SK-N-DZ (cell line): Measurements from ENCODE around the gene ZACN. TPM values are rescaled to one million over a fixed set of nuclear protein-coding genes. Genes with fewer than 3 reads are reported as not detected.
"Not testable (repeated sequence)": the region's sequence is repeated elsewhere in the genome, so short reads cannot be mapped to it uniquely, and the experiment has no call there.

Experiments used
- DNase-seq: peaks from one replicate; pipeline ENCODE4 v3.0.0-alpha.2; 2015; ENCODE audit warnings: low spot score
- polyA plus RNA-seq, 2 experiments: library from polyadenylated mRNA; depleted of rRNA; stranded (reverse); fragments of >200 nt; gene quantifications; 2 replicates each; pipeline ENCODE4 v1.2.3, GENCODE V29; 2014

Gene ZACN
- polyA plus RNA-seq (2014; cell fraction: cytosol; rRNA removed), result not detected in 2 replicates
- 0.17 and 1.3 TPM in 2 replicates for polyA plus RNA-seq (2014; cell fraction: nucleus; rRNA removed)

DNA sequence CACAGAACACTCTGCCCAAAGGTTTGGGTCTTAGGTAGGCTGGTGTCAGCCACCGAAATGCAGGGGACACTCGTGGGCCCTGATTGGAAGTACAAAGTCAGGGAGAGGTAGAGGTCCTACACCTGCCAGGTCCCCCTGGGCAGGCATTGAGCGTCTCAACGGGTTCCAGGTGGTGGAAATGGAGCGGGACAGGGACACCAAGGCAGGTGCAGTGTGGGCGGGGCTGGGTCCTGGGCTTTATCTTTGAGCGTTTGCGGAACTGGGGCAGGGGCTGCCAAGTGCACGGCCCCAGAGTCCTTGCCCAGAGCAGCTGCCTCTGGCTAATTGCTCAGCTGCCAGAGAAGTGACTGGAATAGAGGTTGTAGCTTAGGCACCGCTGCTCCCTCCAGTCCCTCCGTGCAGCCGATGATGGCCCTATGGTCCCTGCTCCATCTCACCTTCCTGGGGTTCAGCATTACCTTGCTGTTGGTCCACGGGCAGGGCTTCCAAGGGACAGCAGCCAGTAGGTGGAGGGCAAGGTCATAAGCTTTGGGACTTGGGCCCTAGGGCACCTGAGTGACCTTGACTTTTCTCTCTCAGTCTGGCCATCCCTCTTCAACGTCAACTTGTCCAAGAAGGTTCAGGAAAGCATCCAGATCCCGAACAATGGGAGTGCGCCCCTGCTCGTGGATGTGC, at the start of gene ZACN:
TSS of gene ZACN (plus strand) at position 323 of the 675 bp plus-strand sequence. CDS start at position 406, 83 bp downstream.
- DNase-seq, result no peak

DNA sequence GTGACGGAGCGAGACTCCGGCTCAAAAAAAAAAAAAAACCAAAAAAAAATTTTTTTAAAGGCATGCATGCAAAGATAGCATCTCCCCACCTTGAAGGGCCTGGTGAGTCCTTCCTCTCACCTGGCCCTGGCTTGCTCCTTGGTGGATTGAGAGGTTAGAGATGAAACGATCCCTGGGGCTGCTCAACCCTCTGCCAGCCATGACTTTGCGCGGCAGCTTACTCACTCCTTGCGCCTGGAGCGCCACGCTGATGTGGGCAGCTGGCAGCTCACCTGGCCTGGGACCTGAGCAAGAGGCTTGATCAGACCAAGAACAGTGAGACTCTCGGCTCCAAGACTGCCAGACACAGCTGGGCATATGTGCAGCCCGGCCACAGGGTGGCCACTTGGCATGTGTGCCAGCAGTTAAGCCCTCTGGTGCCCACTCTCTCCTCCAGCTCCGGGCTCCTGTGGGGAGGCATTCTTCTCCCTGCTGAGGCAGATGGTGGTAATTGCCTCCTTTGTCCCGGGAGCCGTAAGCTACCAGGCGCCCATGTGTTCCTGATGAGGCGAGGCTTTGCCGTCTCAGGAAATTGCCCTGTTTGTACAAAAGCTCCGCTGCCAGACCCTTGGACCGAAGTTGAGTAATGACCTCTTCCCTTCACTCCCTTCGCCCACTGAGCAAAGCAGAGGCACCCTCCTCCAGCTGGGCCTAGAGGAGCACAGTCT, 46.8 kb upstream of the ZACN start:
- no peak for DNase-seq

DNA sequence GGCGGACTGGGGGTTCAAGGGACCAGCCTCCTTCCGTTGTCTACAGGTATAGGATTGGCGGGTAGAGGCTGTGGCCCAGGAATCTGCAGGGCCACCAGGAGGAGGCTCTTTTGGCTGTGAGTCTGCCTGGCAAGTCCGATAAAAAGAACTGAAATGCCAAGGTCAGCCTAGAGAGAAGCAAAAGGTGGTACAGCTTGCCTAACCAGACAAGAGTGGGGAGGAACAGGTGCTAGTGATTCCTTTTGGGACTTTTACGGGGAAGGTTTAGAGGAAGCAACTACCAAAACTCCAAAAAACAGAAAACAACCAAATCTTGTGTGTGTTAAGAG, 46.2 kb upstream of the ZACN start:
- DNase-seq, result no peak

DNA sequence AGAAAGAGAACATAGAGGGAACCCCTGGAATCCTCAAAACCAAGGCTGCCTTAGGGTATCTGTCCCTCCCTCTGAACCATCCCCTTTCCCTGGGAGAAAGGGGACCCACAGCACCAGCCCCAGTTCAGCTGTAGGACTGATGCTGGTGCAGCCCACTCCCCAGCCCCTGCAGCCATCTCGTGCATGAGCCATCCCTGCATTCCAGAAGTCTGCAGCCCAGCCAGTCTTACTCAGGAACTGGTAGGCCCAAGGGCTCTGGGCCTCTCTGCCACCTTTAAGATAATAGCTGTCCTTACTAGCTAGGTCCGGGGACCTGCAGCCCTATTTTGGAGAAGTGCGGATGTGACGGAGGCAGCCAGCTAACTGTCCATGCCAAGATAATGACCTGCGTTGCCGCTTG, 45.8 kb upstream of the ZACN start:
- no peak for DNase-seq

DNA sequence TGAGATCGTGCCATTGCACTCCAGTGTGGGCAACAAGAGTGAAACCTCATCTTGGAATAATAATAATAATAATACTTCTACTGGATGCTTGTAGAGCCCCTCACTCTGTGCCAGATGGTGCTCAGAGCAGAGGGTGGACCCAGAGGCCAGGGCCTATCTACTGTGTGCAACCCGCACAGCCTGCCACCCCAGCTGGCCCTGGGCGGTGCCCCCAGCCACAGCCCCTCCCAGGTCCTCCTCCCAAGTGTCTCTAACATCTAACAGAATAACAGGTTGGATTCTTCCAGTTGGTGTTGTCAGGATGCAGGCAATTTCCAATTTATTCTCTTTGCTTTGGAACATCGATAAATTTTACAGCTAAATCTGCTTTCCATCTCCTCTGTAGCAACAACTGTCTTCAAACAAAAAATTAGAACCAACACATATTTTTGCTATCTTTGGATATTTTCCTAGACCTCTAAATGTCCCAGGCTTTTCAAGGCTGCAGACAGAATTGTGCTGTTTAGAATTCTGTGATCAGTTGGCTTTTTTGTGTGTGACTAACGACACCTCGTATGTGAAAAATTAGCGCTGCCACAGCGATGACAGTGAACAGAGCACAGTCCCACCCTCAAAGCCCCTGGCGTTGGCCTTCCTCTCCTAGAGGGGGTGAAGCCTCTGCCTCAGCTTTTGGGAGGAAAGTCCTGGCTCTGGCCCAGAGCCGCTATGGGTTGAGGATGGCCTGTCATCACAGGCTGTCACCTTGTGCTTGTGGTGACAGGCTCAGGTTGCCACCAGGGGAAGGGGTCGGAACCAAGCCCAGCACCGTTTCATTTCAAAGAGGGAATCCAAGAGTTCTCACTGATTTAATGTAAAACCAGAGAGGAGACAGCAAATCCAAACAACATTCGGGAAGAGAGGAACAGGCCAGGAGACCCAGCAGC, 44.3 kb upstream of the ZACN start:
- DNase-seq, result no peak

DNA sequence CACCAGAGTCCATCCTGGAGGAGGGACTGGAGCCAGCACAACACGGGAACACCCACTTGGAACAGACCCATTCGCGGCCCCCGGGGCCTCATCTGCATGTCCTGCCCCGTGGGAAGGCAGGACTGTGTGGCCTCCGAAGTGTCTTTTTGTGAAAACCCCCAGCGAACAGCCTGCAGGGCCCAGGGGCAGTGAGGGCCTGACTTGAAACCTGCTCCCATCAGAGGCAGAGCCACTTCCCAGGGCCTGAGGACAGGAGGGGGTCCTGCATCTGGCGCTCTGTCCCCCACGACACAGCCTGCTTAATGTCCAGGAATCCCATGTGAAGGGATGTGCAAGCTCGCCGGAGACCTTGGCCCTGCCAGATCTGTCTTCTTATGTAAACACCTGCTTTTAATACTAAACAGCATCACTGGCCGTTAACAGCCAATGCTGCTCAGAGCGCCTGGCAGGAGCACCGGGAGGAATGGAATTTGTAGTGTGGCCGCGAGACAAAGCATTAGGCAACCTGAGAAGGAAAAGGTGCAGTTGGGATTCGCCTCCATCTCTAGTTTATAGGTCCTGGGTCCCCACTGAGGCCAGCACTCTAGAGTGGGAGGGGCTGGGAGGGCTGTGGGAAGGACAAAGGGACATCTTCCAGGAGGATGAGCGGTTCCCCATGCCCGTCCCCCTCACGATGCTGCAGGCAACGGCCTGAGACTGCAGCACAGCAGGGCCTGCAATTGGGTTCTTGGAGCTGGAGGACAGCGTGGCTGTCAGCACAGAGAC, 42.3 kb upstream of the ZACN start:
- peak; percentile 64 for DNase-seq

DNA sequence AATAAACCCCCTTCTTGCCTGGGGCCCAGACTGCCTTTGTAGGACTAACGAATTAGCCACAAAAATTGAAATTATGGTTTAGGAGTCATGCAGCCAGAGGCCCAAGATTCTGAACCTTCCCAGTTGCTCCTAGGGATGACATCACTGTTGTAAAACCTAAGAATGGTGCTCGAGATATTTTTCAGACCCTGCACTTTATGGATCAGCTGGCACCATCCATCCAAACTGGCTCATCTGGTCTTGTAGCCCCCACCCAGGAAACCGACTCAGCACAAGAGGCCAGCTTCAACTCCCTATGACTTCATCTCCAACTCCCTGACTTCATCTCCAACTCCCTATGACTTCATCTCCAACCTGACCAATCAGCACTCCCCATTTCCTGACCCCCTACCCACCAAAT, 40.9 kb upstream of the ZACN start:
- DNase-seq, result no peak

DNA sequence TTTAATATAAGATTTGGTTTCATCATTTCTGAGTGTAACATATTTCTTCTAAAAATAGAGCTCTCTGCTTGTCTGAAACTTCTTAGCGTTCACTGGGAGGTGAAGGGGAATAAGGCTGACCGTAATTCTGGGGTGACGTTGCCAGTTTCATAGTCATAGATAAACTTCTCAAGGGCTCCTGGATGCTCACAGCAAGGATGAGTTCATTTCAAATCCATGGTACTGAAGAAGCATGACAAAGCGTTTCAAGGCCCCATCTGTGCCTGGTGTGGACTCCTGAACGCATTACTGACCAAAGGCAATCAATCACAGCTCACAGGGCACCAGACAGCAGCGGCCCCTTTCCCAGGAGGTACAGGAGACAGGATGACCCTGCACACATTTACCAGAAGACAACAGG, 39.9 kb upstream of the ZACN start:
- no peak for DNase-seq

DNA sequence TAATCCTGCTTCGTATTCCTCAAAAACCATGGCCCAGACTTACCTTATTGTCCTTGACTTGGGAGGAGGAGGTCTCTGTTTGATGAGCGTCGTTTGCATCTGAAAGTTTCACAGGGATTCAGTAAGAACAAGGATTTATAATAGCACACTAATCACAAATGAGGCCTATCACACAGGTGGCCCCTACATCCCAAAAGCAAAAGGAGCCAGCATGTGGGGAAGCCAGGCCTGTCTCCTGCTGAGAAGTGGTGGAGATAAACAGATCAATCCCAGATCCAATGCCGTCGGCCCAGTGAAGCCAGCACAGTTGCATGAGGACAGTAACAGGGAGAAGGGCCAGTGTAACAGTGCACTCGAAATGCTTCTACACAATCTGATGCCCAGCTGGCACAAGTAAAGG, 38.6 kb upstream of the ZACN start:
- no peak for DNase-seq

DNA sequence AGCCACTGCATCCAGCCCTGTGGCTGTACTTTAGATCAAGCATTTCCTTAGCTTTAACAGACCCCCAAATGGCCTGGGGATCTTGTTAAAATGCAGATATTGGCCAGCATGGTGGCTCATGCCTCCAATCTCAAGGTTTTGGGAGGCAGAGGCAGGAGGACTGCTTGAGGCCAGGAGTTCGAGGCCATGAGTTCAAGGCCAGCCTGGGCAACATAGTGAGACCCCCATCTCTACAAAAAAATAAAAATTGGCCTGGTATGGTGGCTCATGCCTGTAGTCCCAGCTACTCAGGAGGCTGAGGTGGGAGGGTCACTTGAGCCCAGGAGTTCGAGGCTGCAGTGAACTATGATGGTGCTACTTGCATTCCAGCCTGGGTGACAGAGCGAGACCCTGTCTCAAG, 36.1 kb upstream of the ZACN start:
- not testable (repeated sequence) for DNase-seq

DNA sequence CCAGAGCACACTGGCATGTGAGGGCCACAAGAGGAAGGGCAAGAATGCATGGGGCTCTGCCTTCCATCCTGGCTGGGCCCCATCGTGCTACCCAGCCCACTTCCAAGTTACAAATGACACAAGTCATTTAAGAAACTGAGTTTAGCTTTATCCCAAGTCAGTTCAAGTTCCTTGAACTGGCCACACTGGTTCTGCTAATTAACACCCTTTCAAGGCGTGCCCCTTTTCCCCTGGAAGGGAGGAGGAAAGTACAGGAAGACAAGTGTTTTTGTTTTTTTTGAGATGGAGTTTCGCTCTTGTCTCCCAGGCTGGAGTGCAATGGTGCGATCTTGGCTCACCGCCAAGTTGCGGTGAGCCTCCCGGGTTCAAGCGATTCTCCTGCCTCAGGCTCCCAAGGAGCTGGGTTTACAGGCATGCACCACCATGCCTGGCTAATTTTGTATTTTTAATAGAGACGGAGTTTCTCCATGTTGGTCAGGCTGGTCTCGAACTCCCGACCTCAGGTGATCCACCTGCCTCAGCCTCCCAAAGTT, 34.4 kb upstream of the ZACN start:
- DNase-seq, result not testable (repeated sequence)

DNA sequence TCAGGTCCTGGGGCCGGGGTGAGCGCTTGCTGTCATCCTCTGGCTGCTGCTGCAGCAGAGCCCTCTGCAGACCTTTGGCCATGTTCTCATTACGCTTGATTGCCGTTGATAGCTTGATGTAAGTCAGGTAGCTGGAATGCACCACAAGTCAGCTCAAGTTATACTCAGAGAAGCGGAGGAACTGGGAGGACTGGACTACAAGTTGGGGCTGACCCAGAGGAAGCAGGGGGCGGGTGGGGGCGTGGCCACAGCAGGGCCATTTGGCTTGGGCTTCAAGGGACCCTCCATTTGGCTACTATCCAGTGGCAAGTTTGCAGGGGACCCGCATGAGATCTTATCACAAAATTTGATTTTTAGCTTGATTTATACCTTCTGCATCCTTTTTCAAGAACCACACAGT, 32.9 kb upstream of the ZACN start:
- DNase-seq, result no peak

DNA sequence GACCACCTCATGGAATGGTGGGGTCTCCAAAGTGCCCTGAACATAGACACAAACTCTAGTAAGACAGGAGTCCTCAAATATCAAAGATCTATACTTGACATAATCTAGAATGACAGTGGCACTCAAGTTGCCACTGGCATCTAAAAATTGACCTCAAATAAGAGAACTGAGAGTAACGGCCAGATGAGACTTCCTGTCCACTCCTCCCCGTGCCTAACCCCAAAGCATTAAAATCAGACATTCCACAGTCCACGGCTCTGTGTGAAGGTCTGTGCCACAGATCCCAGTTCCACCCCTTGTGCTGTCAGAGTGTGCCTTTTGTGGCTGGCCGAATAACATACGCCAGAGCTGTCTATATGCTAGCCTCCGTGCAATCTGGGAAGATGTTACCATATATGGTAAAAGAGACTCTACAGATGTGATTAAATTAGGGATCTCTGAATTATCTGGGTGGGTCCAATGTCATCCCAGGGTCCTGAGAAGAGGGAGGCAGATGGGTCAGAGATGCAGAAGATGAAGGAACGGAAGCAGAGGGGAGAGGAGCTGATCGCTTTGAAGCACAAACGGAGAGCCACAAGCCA, 30.9 kb upstream of the ZACN start:
- peak; percentile 93 for DNase-seq

DNA sequence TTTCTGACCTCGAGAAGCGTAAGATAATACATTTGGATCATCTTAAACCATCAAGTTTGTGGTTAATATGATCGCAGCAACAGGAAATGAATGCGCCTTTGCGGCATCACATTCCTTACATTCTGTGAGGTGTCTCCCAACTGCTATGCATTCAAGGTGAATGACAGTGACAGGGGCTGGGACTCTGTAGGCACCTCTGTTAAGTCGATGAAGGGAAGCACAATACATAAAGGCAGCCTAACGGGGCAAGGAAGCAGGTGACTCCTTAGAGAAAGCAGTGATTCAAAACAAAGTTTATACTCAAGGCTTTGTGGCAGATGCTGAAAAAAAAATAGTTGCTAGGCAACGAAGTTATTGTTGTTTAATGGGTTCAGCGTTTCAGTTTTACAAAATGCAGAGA, 30.3 kb upstream of the ZACN start:
- DNase-seq, result no peak

DNA sequence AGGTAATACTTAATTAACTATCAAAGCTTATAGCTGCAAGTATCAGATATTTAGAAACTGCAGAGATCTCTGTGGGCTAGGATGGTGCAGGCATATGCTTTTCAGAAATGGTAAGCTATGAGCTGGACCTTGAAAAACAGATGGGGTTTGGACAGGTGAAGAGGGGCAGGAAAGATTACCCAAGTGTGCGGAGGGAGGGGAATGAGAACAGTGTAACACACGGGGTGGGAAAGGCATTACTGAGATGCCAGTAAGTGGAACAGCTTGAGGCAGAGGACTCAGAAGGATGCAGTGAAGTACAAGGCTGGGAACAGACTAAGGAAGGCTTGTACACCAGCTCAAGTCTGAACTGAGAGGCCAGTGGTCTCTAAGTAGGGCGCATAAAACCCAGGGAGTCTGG, 29.7 kb upstream of the ZACN start:
- no peak for DNase-seq

DNA sequence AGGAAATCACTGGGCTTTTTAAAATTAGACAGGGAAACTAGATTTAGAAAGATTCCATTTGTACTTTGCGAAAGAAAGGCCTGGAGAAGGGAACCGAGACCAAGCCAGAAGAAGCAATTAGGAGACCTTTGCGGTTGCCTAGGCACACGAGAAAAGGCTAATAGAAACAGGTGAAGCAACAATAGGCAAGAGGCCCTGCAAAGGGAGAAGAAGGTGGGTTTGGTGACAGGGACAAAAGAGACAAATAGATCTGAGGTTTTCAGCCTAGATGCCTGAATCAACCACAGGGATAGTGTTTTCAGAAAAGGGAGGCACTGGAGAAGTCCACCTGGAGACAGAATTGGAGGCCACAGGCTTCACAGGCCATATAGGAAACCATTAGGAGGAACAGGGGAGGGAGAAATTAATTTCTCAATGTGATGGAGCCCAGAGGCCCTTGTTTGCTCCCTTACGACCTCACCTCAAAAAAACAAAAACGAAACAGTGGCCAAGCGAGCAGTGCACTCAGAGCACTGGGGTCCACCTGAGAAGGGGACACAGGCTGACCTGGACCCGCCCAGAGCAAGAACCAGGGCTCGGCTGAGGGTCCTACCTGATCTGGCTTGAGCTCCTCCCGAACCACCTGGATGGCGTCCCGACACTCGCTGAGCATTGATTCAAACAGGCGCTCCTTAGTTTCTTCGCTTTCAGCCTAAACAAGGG, 29.0 kb upstream of the ZACN start:
- no peak for DNase-seq

DNA sequence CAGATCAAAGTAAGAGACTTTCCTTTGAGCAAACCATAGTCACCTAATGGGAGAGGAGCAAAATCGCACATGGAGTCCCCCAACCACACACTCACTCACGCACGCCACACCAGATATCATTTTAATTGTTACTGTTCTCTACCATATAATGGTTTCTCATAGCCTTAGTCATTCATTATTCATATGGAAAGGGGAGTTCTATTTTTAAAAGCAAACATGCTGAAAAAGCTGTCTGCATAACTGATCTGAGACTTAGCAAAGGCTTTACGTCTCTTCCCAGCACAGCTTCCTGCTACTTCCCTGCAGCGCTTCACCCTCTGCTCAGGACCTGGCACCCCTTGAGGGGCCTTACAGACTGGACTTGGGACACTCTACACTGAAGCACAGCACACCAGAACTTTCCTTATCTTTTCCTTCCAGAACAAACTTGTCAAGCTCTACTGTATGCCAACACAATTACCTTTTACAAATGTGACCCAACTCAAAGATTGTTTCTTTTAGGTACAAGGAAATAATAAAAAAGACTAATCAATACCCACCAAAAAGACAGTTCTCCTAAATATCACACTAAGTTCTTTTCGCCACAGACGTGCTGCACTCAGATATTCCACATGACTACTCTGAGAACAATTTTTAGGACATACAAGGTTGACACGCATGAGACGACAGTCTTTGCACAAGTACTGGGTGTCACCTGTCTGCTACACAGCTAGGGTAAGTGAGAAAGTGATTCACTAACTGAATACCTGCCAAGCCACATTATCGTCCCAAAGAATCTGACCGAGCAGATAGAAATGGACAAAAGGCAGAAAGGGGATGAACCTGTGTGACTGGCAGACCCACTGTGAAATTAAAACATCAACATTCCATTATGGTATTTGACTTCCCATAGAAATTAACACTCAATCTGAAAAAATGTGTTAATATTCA, 28.2 kb upstream of the ZACN start:
- no peak for DNase-seq

DNA sequence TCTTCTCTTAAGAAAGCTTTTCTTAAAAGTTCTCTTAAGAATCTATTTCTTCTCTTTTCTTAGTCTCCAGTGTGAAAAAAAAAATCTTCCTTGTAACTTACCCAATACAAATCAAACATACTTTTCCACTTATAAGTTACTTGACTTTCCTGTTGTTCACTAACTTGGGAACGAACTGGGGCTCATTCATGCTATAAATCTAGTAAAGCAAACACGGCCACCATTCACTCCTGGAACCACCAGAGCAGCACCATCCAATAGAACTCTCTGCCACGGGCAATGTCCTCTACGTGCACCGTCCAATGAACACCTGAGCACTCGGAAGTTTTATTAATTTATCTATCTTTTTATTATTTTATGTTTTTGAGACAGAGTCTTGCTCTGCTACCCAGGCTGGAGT, 27.4 kb upstream of the ZACN start:
- DNase-seq, result no peak
